Endothelial cell (in vitro differentiated cells): ENCODE measurements around the gene TEX48. TPM values are rescaled to one million over a fixed set of nuclear protein-coding genes. Genes with fewer than 3 reads are reported as not detected.

Source experiments
- DNase-seq: peaks from one replicate; pipeline ENCODE4 v3.0.0; 2021; ENCODE audit warnings: low spot score
- H3K27ac Mint-ChIP-seq: one replicate; pipeline ENCODE4 v1.8.0; 2021; ENCODE audit warnings: mixed read lengths, inconsistent platforms; ENCODE audit not compliant: unreplicated experiment
- H3K27me3 Mint-ChIP-seq: one replicate; pipeline ENCODE4 v1.8.0; 2021; ENCODE audit warnings: mild to moderate bottlenecking, moderate library complexity, mixed read lengths, inconsistent platforms; ENCODE audit not compliant: unreplicated experiment
- H3K36me3 Mint-ChIP-seq: one replicate; pipeline ENCODE4 v1.8.0; 2021; ENCODE audit warnings: mild to moderate bottlenecking, low read depth, mixed read lengths, inconsistent platforms; ENCODE audit not compliant: unreplicated experiment
- H3K4me1 Mint-ChIP-seq: one replicate; pipeline ENCODE4 v1.8.0; 2021; ENCODE audit warnings: mild to moderate bottlenecking, mixed read lengths, inconsistent platforms; ENCODE audit not compliant: unreplicated experiment
- H3K4me3 Mint-ChIP-seq: one replicate; pipeline ENCODE4 v1.8.0; 2021; ENCODE audit warnings: mild to moderate bottlenecking, mixed read lengths, inconsistent platforms; ENCODE audit not compliant: unreplicated experiment
- H3K9me3 Mint-ChIP-seq: one replicate; pipeline ENCODE4 v1.8.0; 2021; ENCODE audit warnings: mixed read lengths, inconsistent platforms; ENCODE audit not compliant: unreplicated experiment
- total RNA-seq: library from RNA; stranded (reverse); fragmentation: NEBNext Ultra II Directional; extraction: Animal tissue kit (Norgen Biotek cat#: 25700); gene quantifications from one replicate; pipeline ENCODE4 v1.2.1, GENCODE V29; 2021; ENCODE audit not compliant: unreplicated experiment
- TF ChIP-seq, protein P1 (sequence below): fragments of 200-600 bp; sonication (generic); IDR thresholded peaks from one replicate; pipeline ENCODE4 v1.5.0; 2021; ENCODE audit warnings: antibody characterized with exemption; ENCODE audit not compliant: unreplicated experiment

TEX48 gene
- total RNA-seq, 1 donor from 2014 or later = not detected

DNA sequence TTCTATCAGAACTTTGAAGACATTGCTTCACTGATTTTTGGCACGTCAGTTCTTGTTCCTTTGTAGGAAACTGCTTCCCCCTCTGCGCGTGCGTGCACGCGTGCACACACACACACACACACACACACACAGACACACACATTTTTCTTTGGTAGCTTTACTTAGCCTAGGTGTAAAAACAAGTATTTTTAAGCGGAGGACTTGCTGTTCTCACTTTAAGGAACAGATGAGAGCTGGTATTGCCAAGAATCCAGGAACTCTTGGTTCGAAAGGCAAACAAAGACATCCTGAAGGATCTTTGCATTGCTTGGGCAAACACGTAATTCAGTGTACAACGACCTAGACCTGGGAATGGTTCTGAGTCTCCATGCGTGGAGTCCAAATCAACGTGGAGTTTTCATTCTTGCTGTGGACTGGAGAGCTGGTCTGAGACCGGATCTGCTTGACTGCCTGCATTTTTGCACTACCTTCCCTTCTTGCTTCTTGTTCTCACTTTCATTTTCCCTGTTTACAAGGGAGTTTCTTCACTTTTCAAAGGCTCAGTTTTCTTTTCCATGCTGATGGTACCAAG lies 62.7 kb downstream of the TEX48 start:
- no peaks in the 10 kb centered on the region for H3K4me1 Mint-ChIP-seq
- no peaks in the 10 kb centered on the region for H3K27me3 Mint-ChIP-seq
- TF ChIP-seq, protein P1, sequence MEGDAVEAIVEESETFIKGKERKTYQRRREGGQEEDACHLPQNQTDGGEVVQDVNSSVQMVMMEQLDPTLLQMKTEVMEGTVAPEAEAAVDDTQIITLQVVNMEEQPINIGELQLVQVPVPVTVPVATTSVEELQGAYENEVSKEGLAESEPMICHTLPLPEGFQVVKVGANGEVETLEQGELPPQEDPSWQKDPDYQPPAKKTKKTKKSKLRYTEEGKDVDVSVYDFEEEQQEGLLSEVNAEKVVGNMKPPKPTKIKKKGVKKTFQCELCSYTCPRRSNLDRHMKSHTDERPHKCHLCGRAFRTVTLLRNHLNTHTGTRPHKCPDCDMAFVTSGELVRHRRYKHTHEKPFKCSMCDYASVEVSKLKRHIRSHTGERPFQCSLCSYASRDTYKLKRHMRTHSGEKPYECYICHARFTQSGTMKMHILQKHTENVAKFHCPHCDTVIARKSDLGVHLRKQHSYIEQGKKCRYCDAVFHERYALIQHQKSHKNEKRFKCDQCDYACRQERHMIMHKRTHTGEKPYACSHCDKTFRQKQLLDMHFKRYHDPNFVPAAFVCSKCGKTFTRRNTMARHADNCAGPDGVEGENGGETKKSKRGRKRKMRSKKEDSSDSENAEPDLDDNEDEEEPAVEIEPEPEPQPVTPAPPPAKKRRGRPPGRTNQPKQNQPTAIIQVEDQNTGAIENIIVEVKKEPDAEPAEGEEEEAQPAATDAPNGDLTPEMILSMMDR = no peak
- peaks cover 4% of the 10 kb centered on the region for H3K36me3 Mint-ChIP-seq
- no peak for DNase-seq
- no peak overlapping the region for H3K4me3 Mint-ChIP-seq
- peaks cover 4% of the 10 kb centered on the region for H3K9me3 Mint-ChIP-seq
- H3K27ac Mint-ChIP-seq = no peak overlapping the region

DNA sequence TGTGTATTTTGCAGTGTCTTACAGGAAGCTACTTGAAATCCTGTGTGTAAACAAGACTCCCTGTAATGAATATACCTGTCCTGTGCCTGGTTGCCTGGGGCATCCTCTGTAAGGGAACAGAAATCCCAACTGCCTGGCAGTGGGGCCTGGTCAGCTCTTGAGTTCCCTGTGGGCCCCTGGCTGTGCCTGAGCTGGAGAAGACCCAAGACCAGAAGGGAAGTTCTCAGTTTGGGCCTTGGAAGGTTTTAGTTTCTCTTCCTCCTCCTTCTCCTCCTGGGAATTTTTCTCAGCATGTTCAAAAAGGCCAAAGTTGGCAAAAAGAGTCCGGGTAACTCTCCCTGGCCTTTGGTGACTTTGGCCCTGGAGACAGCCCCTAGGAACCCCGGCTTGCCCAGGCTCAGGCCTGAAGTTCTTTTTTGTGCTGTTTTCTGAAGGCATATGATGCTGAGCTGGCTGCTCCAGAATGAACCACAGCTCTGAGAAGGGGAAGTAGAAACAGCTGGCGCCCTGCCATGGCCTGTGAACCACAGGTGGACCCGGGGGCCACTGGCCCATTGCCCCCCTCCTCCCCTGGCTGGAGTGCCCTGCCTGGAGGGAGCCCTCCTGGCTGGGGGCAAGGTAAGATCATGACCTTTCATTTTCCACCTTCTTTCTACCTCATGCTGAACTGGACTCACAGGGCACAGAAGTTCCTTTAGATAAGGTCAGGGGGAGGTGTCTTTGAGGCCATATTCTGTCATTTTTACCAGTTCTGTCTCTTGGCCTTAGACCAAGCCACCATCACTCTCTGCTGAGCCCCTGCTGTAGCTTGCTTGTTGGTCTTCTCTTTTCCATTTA lies 65.1 kb downstream of the TEX48 start:
- no peak overlapping the region for H3K4me3 Mint-ChIP-seq
- no peaks in the 10 kb centered on the region for H3K27me3 Mint-ChIP-seq
- H3K9me3 Mint-ChIP-seq = peaks cover 2% of the 10 kb centered on the region
- H3K36me3 Mint-ChIP-seq = no peaks in the 10 kb centered on the region
- TF ChIP-seq, protein P1 = no peak
- DNase-seq = no peak
- no peak overlapping the region for H3K27ac Mint-ChIP-seq
- H3K4me1 Mint-ChIP-seq = peaks cover 10% of the 10 kb centered on the region

Other genes with a start within 250 kb of the TEX48 start
- gene WHRN, start 176.7 kb downstream of the TEX48 start, total RNA-seq = 4.1 TPM
- gene ATP6V1G1, start 94.4 kb downstream of the TEX48 start, total RNA-seq = 96.0 TPM
- gene TMEM268, start 70.9 kb downstream of the TEX48 start, total RNA-seq = 1.6 TPM
- gene TEX53, start 24.4 kb downstream of the TEX48 start, total RNA-seq = not detected
- gene TNFSF15, start 123.8 kb upstream of the TEX48 start, total RNA-seq = not detected
- not detected for gene TNFSF8, start 248.4 kb upstream of the TEX48 start, total RNA-seq